Neural cell (in vitro differentiated cells): ENCODE results near the gene PDE2A. TPM values are rescaled to one million over a fixed set of nuclear protein-coding genes. Genes with fewer than 3 reads are reported as not detected.

ENCODE experiments used
- H2AFZ ChIP-seq: fragments of 200-600, 300-800 bp; sonication (generic), shearing (Covaris generic); 2 replicates; pipeline ENCODE4 v1.6.0; 2014; ENCODE audit warnings: low read depth, mild to moderate bottlenecking, antibody characterized with exemption, low read length, moderate library complexity
- H3F3A ChIP-seq: fragments of 200-600 bp; shearing (Covaris generic); 2 replicates; pipeline ENCODE4 v1.6.1; 2016; ENCODE audit warnings: mild to moderate bottlenecking, moderate library complexity, mixed read lengths, antibody characterized with exemption, low read length; ENCODE audit not compliant: insufficient read depth, poor library complexity, severe bottlenecking
- H3K27ac ChIP-seq: fragments of 200-600, 300-800 bp; sonication (generic), shearing (Covaris generic); 2 replicates; pipeline ENCODE4 v1.5.1; 2014; ENCODE audit warnings: mild to moderate bottlenecking, low read length, moderate library complexity
- H3K27me3 ChIP-seq: fragments of 300-800, 200-600 bp; sonication (generic), shearing (Covaris generic); 2 replicates; pipeline ENCODE4 v1.6.0; 2014; ENCODE audit warnings: mild to moderate bottlenecking, low read depth, low read length, moderate library complexity; ENCODE audit not compliant: insufficient read depth
- H3K36me3 ChIP-seq: fragments of 300-800, 200-600 bp; sonication (generic), shearing (Covaris generic); 2 replicates; pipeline ENCODE4 v1.5.1; 2014; ENCODE audit warnings: mild to moderate bottlenecking, antibody characterized with exemption, low read length, moderate library complexity; ENCODE audit not compliant: insufficient read depth
- H3K4me2 ChIP-seq: fragments of 300-800, 200-600 bp; sonication (generic), shearing (Covaris generic); 2 replicates; pipeline ENCODE4 v1.6.0; 2014; ENCODE audit warnings: mild to moderate bottlenecking, low read length
- H3K4me3 ChIP-seq: fragments of 300-800, 200-600 bp; sonication (generic), shearing (Covaris generic); 2 replicates; pipeline ENCODE4 v1.5.1; 2014; ENCODE audit warnings: mild to moderate bottlenecking, low read length, moderate library complexity
- H3K79me2 ChIP-seq: fragments of 200-600 bp; shearing (Covaris generic); replicated peaks from 2 replicates; pipeline ENCODE4 v1.6.0; 2014; ENCODE audit warnings: mild to moderate bottlenecking, low read length, moderate library complexity; ENCODE audit not compliant: insufficient read depth
- H3K9ac ChIP-seq: fragments of 300-800, 200-600 bp; sonication (generic), shearing (Covaris generic); 2 replicates; pipeline ENCODE4 v1.6.1; 2016; ENCODE audit warnings: mild to moderate bottlenecking, low read length, mixed read lengths
- H3K9me2 ChIP-seq: fragments of 200-600 bp; shearing (Covaris generic); 2 replicates; pipeline ENCODE4 v1.6.1; 2016; ENCODE audit warnings: mild to moderate bottlenecking, low read length, mixed read lengths; ENCODE audit not compliant: insufficient read depth
- H3K9me3 ChIP-seq: fragments of 200-600, 300-800 bp; sonication (generic), shearing (Covaris generic); 2 replicates; pipeline ENCODE4 v1.6.1; 2016; ENCODE audit warnings: mild to moderate bottlenecking, mixed run types, low read length, moderate library complexity, mixed read lengths
- H4K20me1 ChIP-seq: fragments of 200-600 bp; shearing (Covaris generic); 2 replicates; pipeline ENCODE4 v1.6.1; 2016; ENCODE audit warnings: mild to moderate bottlenecking, mixed run types; ENCODE audit not compliant: insufficient read depth
- EP300 ChIP-seq: fragments of 450-650 bp; conservative IDR thresholded peaks from 2 replicates; pipeline ENCODE4 v1.6.1; 2014; ENCODE audit warnings: antibody characterized with exemption, mild to moderate bottlenecking, moderate library complexity; ENCODE audit not compliant: poor library complexity, severe bottlenecking
- EZH2 ChIP-seq: fragments of 200-600, 300-800 bp; shearing (Covaris generic), sonication (generic); IDR thresholded peaks from 2 replicates; pipeline ENCODE4 v1.6.1; 2014; ENCODE audit warnings: antibody characterized with exemption, low read length, borderline replicate concordance, mild to moderate bottlenecking; ENCODE audit not compliant: insufficient read depth, poor library complexity, severe bottlenecking
- MXI1 ChIP-seq: fragments of 450-650 bp; conservative IDR thresholded peaks from 2 replicates; pipeline ENCODE4 v1.6.1; 2014; ENCODE audit warnings: antibody characterized with exemption, mild to moderate bottlenecking; ENCODE audit not compliant: poor library complexity, severe bottlenecking
- POLR2AphosphoS5 ChIP-seq: IDR thresholded peaks from 2 replicates; pipeline ENCODE4 v1.6.1; 2012
- RAD21 ChIP-seq: fragments of 450-650 bp; conservative IDR thresholded peaks from 2 replicates; pipeline ENCODE4 v1.6.1; 2014; ENCODE audit warnings: antibody characterized with exemption, mild to moderate bottlenecking, moderate library complexity
- SMC3 ChIP-seq: fragments of 450-650 bp; conservative IDR thresholded peaks from 2 replicates; pipeline ENCODE4 v1.6.1; 2014; ENCODE audit warnings: antibody characterized with exemption, mild to moderate bottlenecking, moderate library complexity; ENCODE audit not compliant: poor library complexity
- TAF1 ChIP-seq: IDR thresholded peaks from 2 replicates; pipeline ENCODE4 v1.6.1; 2012; ENCODE audit warnings: low read depth
- polyA plus RNA-seq: library from polyadenylated mRNA; depleted of rRNA; stranded (reverse); fragments of >200 nt; gene quantifications from 2 replicates; pipeline ENCODE4 v1.2.3, GENCODE V29; 2014
- TF ChIP-seq, protein P1 (sequence below): fragments of 450-650 bp; IDR thresholded peaks from 2 replicates; pipeline ENCODE4 v1.5.1; 2014; ENCODE audit warnings: antibody characterized with exemption, mild to moderate bottlenecking, moderate library complexity; ENCODE audit not compliant: poor library complexity, severe bottlenecking
- TF ChIP-seq, protein P2 (sequence below): IDR thresholded peaks from 2 replicates; pipeline ENCODE4 v1.6.1; 2012; ENCODE audit warnings: borderline replicate concordance

The PDE2A gene
- polyA plus RNA-seq, 1 donor from 2014 or later: 11.6 TPM

DNA sequence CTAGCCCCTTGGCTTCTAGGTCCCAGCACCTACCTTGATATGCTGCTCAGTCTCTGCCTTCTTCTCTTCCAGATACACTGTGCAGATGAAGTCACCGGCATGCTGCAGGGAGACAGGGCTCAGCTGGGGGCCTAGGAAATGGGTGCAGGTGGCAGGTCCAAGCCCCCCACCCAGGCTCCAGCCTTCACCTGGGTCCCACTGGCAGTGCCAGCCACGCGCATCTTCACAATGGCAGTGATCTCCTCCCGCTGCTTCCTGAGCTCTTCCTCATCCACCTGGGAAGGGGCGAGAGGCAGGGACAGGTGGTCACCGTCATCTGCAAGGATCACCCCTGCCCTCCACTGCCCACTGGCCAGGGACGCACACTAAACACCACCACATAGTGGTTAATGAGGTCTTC, 21.1 kb upstream of the PDE2A start:
- H3F3A ChIP-seq: no peaks in the 10 kb centered on the region
- no peak overlapping the region for H3K9ac ChIP-seq
- H3K79me2 ChIP-seq: no peaks in the 10 kb centered on the region
- H3K36me3 ChIP-seq: no peaks in the 10 kb centered on the region
- H3K4me2 ChIP-seq: no peak overlapping the region
- no peaks in the 10 kb centered on the region for H3K27me3 ChIP-seq
- H3K9me2 ChIP-seq: no peaks in the 10 kb centered on the region
- no peaks in the 10 kb centered on the region for H4K20me1 ChIP-seq
- H3K9me3 ChIP-seq: no peaks in the 10 kb centered on the region
- no peak overlapping the region for H2AFZ ChIP-seq
- no peak overlapping the region for H3K4me3 ChIP-seq
- H3K27ac ChIP-seq: no peak overlapping the region
- TF ChIP-seq, protein P1, sequence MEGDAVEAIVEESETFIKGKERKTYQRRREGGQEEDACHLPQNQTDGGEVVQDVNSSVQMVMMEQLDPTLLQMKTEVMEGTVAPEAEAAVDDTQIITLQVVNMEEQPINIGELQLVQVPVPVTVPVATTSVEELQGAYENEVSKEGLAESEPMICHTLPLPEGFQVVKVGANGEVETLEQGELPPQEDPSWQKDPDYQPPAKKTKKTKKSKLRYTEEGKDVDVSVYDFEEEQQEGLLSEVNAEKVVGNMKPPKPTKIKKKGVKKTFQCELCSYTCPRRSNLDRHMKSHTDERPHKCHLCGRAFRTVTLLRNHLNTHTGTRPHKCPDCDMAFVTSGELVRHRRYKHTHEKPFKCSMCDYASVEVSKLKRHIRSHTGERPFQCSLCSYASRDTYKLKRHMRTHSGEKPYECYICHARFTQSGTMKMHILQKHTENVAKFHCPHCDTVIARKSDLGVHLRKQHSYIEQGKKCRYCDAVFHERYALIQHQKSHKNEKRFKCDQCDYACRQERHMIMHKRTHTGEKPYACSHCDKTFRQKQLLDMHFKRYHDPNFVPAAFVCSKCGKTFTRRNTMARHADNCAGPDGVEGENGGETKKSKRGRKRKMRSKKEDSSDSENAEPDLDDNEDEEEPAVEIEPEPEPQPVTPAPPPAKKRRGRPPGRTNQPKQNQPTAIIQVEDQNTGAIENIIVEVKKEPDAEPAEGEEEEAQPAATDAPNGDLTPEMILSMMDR: no peak
- no peak for TF ChIP-seq EZH2

DNA sequence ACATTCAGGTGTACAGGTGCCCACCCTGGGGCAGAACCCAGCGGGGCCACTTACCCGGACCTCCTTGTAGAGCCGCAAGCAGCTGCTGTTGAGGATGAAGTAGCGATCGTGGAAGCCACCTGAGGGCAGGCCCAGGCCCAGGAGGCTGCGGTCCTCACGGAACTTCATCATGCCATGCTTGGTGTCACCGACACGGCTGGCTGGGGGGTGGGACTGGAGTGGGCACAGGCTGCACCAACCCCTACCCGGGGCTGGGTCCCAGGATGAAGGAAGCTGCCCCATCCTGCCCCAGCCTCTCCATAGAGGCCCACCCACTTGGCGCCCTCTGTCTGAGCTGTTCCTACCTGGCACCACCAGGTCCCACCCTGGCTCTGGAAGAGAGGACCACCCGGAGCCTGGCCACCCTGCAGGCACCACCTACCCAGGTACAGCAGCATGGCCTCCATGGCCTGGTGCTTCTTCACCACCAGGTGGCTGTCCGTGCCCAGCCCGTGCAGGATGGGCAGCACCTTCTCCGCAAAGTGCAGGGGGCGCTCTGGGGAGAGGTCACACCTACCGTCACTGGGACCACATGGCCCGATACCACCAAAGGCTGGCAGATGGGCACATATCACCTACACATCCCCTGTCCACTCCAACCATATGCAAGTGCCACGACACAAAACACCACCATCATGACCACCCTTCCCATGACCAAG, 19.2 kb upstream of the PDE2A start:
- Histone ChIP-seq H3K36me3 (no peaks in the 10 kb centered on the region), H3F3A (no peaks in the 10 kb centered on the region), H3K4me3 (no peak overlapping the region), H2AFZ (no peak overlapping the region), H3K4me2 (no peak overlapping the region), H3K9me2 (no peaks in the 10 kb centered on the region), H3K27me3 (no peaks in the 10 kb centered on the region), H3K9me3 (no peaks in the 10 kb centered on the region), H3K9ac (no peak overlapping the region), H3K27ac (no peak overlapping the region), H3K79me2 (no peaks in the 10 kb centered on the region), H4K20me1 (no peaks in the 10 kb centered on the region)
- TF ChIP-seq MXI1 (no peak), SMC3 (no peak), RAD21 (no peak), TAF1 (no peak), POLR2AphosphoS5 (no peak), EZH2 (no peak), EP300 (no peak)
- TF ChIP-seq, protein P1: no peak
- TF ChIP-seq, protein P2, sequence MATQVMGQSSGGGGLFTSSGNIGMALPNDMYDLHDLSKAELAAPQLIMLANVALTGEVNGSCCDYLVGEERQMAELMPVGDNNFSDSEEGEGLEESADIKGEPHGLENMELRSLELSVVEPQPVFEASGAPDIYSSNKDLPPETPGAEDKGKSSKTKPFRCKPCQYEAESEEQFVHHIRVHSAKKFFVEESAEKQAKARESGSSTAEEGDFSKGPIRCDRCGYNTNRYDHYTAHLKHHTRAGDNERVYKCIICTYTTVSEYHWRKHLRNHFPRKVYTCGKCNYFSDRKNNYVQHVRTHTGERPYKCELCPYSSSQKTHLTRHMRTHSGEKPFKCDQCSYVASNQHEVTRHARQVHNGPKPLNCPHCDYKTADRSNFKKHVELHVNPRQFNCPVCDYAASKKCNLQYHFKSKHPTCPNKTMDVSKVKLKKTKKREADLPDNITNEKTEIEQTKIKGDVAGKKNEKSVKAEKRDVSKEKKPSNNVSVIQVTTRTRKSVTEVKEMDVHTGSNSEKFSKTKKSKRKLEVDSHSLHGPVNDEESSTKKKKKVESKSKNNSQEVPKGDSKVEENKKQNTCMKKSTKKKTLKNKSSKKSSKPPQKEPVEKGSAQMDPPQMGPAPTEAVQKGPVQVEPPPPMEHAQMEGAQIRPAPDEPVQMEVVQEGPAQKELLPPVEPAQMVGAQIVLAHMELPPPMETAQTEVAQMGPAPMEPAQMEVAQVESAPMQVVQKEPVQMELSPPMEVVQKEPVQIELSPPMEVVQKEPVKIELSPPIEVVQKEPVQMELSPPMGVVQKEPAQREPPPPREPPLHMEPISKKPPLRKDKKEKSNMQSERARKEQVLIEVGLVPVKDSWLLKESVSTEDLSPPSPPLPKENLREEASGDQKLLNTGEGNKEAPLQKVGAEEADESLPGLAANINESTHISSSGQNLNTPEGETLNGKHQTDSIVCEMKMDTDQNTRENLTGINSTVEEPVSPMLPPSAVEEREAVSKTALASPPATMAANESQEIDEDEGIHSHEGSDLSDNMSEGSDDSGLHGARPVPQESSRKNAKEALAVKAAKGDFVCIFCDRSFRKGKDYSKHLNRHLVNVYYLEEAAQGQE: no peak
